Natural killer cell treated with Interleukin-12 subunit alpha and Interleukin-12 subunit beta and Interleukin-15 and Interleukin-18, amount 100 ng/mL, for 72 hours (primary cell): ENCODE results near the gene DUSP28. TPM values are rescaled to one million over a fixed set of nuclear protein-coding genes. Genes with fewer than 3 reads are reported as not detected.

Experiments
- ATAC-seq, 2 donors: fragments of 150-1000 bp; cut with Tn5 transposase in 1 of 2; sonication (Bioruptor Pico), chemical (Tn5 transposase) in 1 of 2; 2 replicates each; pipeline ENCODE4 v1.10.0; 2021
- DNase-seq: peaks from one replicate; pipeline ENCODE4 v3.0.0; 2022; ENCODE audit warnings: low spot score
- H3K27ac Mint-ChIP-seq, 2 donors: 1 replicate in 1 of 2; 2 replicates in 1 of 2; pipeline ENCODE4 v1.8.0; 2022; ENCODE audit warnings: mixed read lengths in 2 of 2, mild to moderate bottlenecking in 1 of 2, moderate library complexity in 1 of 2
- H3K27me3 Mint-ChIP-seq, 2 donors: 1 replicate in 1 of 2; 2 replicates in 1 of 2; pipeline ENCODE4 v1.8.0; 2022; ENCODE audit warnings: mixed read lengths in 2 of 2
- H3K36me3 Mint-ChIP-seq: one replicate; pipeline ENCODE4 v1.8.0; 2022; ENCODE audit warnings: mixed read lengths
- H3K4me1 Mint-ChIP-seq, 2 donors: 1 replicate in 1 of 2; 2 replicates in 1 of 2; pipeline ENCODE4 v1.8.0; 2022; ENCODE audit warnings: low read depth in 2 of 2, mixed read lengths in 2 of 2, mild to moderate bottlenecking in 1 of 2
- H3K4me3 Mint-ChIP-seq: one replicate; pipeline ENCODE4 v1.8.0; 2022; ENCODE audit warnings: mixed read lengths
- H3K9me3 Mint-ChIP-seq: 2 replicates; pipeline ENCODE4 v1.8.0; 2022; ENCODE audit warnings: mixed read lengths
- total RNA-seq, 2 donors: library from RNA; stranded (reverse); gene quantifications; one replicate each; pipeline ENCODE4 v1.2.3, GENCODE V29; 2022

Gene DUSP28
- total RNA-seq, 2 donors from 2014 or later, result 6.1 to 6.3 TPM

DNA sequence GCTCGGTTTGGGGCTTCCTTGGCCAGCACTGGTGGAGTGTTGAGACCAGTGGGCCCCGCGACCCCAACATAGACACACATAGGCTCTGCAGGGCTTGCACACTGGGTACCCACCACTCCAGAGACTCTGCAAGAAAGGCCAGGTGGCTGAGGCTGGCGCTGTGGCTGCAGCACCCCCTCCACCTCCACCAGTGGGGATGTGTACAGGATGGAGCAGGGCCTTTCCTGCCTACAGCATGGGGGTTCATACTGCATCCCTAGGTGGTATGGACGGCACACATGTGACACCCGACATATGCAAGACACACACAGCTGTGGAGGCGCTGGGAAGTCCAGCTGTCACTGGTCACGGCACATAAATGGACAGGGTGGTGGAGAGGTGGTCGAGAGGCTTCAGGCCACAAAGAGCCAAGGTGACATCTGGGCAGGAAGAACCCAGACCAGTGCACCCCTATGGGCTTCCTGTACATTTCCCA, 9.4 kb downstream of the DUSP28 start:
- peak overlapping the region; percentile 56 to 61 for H3K27ac Mint-ChIP-seq
- no peaks in the 10 kb centered on the region for H3K9me3 Mint-ChIP-seq
- H3K36me3 Mint-ChIP-seq, result no peaks in the 10 kb centered on the region
- H3K27me3 Mint-ChIP-seq, result no peaks in the 10 kb centered on the region
- peaks cover 47 to 52% of the 10 kb centered on the region in 2 donors for H3K4me1 Mint-ChIP-seq
- peak overlapping the region; percentile 84 for H3K4me3 Mint-ChIP-seq
- DNase-seq, result peak; percentile 37
- ATAC-seq, result no peak

DNA sequence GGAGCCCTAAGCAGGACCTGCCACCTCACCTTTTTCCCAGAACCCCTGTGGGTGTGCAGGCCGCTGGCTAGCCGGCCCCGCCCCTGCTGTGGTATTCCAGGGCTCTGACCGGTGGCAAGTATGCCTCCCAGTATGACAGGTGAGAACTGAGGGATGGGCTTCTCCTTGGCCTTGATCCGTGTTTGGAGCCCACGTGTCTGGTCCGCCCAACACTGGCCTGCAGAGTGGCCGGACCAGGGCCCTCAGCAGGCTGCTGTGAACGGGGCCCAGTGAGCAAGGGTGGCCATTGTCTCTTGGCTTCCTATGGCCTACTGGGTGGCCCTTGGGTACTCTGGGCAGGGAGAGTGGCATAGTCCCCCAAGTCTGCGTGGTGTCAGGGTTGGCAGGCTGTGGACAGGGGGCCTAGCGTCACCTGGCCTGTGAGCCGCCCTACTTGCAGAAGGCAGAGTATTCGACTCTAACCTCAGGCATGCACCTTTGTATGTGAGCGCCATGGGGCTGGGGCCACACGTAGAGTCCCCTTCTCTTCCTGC, 9.9 kb downstream of the DUSP28 start:
- Mint-ChIP-seq H3K27ac (peak overlapping the region; percentile 56 to 61), H3K9me3 (no peaks in the 10 kb centered on the region), H3K27me3 (no peaks in the 10 kb centered on the region), H3K4me3 (peak overlapping the region; percentile 84), H3K36me3 (no peaks in the 10 kb centered on the region), H3K4me1 (peaks cover 42 to 47% of the 10 kb centered on the region in 2 donors)
- no peak for ATAC-seq
- DNase-seq, result peak; percentile 38

DNA sequence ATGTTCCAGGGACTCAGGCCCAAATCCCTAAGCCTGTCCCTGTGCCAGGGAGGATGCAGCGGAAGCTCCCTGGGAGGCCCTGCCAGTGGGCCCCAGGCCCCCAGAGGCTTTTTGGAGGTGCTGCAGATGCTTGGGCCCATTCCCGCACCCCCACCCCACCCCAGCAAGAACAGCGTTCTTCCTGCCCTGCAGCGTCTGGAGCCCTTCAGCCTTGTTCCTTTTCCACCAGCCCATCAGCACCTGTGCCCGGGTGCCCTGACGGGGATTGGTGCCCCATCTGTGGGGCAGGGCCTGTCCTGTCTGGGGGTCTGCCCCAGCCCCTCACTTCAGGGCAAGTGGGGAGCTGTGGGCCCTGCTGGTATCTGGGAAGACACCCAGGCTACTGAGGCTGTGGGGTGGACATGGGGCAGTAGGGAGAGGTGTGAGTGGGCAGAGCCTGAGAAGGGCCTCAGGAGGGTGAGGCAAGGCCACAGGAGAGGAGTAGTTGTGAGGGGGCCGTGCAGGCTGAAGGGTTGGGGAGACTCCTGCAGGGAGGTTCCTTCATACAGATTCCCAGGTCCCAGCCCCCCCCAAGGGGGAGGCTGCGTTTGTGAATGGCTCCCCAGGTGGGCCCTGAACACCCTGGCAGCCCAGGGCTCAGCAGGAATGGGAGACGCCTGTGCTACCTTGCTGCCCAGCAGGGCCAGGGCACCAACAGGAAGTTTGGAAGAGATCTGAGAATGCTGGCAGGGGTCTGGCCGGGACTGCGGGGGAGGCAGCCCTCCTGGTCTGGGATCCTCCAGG, 10.6 kb downstream of the DUSP28 start:
- peak; percentile 53 for DNase-seq
- Mint-ChIP-seq H3K36me3 (no peaks in the 10 kb centered on the region), H3K4me1 (peaks cover 36 to 41% of the 10 kb centered on the region in 2 donors), H3K9me3 (no peaks in the 10 kb centered on the region), H3K4me3 (peak overlapping the region; percentile 52), H3K27ac (peak overlapping the region; percentile 45 to 56), H3K27me3 (no peaks in the 10 kb centered on the region)
- no peak for ATAC-seq

DNA sequence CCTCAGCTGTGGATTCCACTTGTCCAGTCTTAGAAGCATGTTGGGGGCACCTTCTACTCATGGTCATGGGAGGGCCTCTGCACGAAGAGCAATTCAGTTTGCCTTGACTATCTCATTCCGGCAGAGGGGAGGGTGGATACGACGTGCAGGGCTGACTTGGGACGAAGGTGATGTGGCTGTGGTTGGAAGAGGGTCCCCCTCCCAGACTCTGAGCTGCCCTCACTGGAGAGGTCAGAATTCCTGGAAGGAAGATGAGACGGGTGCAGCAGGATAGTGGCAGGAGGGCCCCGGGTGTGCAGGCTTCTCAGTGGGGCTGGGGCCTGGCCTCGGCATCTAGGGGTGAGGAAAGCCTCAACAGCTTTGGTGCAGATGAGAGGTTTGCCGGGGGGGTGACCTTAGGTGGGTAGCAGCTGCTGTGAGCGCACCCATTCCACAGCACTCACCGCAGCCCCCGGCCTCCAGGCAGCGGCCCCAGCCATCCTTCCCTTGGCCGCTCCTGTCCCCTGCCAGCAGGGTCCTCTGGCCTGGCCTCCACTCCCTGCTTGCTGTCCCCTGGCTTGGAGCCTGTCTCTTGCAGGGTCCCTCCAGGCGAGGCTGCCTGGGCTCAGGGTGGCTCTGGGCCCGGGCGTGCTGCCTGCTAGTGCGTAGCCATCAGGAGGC, 11.3 kb downstream of the DUSP28 start:
- ATAC-seq (no peak), DNase-seq (peak; percentile 58)
- peak overlapping the region; percentile 12 to 45 for H3K27ac Mint-ChIP-seq
- no peaks in the 10 kb centered on the region for H3K36me3 Mint-ChIP-seq
- H3K4me1 Mint-ChIP-seq, result peaks cover 31 to 37% of the 10 kb centered on the region in 2 donors
- peak overlapping the region; percentile 52 for H3K4me3 Mint-ChIP-seq
- H3K9me3 Mint-ChIP-seq, result no peaks in the 10 kb centered on the region
- no peaks in the 10 kb centered on the region for H3K27me3 Mint-ChIP-seq

DNA sequence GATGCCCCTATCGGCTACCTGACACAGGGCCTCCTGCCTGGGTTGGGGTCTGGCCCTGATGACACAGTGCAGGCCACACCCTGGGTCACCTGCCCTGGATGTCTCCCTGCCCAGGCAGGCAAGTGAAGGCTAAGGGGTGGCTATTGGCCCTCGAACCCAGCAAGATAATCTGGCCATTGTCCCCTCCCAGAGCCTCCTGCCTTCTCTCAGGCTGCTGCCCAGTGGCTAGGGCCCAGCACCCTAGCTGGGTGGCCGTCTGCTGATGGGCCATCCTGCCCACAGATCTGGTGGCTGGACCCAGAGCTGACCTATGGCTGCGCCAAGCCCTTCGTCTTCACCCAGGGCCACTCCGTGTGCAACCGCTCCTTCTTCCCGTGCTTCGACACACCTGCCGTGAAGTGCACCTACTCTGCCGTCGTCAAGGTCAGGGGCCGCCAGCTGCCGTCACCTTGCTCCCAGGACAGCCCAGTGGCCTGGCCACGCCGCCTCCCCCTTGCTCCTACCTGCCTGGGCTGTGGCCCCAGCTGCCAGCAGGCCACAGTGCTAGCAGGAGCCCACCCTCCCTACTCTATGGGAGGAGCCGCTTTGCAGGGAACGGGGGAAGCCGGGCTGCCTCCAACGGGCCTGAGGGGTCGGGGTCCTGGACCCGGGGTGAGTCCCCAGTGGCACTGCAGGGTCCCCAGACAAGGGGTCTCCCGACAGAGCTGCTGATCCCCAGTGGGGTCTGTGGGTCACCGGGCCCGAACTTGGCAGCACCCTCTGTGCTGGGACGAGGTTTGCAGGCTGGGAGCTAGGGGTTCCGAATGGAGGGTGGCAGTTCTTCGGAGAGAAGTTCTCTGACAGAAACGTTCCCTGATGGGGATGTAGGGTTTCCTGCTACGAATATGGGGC, 12.2 kb downstream of the DUSP28 start:
- no peaks in the 10 kb centered on the region for H3K27me3 Mint-ChIP-seq
- peak; percentile 54 for DNase-seq
- no peak overlapping the region for H3K4me3 Mint-ChIP-seq
- ATAC-seq, result no peak
- H3K36me3 Mint-ChIP-seq, result no peaks in the 10 kb centered on the region
- no peak overlapping the region for H3K27ac Mint-ChIP-seq
- no peaks in the 10 kb centered on the region for H3K9me3 Mint-ChIP-seq
- H3K4me1 Mint-ChIP-seq, result peaks cover 26 to 32% of the 10 kb centered on the region in 2 donors

DNA sequence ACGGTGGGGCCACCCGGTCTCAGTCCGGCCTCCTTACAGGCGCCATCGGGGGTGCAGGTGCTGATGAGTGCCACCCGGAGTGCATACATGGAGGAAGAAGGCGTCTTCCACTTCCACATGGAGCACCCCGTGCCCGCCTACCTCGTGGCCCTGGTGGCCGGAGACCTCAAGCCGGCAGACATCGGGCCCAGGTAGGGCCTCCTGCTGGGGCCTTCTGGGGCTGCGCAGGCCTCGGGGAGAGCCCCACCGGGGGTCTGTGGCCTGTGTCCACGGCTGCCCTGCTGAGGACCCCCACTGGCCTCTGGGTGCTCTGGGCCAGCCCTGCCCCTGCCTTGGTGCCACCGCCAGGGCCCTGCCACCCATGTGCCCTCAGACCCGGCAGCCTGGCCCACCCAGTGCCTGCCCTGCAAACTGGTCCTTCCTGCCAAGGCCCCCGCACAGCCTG, 12.9 kb downstream of the DUSP28 start:
- H3K36me3 Mint-ChIP-seq, result no peaks in the 10 kb centered on the region
- DNase-seq, result peak; percentile 51
- no peak for ATAC-seq

DNA sequence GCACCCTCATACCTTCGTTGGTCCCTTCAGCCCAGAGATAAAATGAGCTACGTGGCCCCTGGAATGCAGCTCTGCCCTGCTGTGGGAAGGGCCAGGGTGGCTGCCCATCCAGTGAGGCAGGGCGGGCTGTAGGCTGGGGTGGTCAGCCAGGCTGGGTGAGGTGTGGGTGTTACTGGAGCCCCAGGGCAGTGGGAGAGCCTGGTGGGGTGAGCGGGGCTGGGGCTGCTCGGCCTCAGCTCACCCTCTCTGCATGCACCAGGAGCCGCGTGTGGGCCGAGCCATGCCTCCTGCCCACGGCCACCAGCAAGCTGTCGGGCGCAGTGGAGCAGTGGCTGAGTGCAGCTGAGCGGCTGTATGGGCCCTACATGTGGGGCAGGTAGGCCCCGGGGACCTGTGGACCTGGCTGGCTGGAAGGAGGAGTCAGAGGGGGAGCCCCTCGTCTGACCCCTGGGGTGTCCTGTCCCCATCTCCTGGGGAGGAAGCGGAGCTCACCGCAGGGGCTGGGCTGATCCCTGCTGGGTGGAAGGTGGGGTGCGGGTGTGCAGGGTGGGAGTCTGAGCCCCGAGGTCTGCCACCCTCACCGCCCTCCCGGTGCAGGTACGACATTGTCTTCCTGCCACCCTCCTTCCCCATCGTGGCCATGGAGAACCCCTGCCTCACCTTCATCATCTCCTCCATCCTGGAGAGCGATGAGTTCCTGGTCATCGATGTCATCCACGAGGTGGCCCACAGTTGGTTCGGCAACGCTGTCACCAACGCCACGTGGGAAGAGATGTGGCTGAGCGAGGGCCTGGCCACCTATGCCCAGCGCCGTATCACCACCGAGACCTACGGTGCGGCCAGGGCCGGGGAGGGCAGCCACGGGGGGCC, 13.6 kb downstream of the DUSP28 start:
- H3K36me3 Mint-ChIP-seq, result no peaks in the 10 kb centered on the region
- H3K27ac Mint-ChIP-seq, result no peak overlapping the region
- H3K27me3 Mint-ChIP-seq, result no peaks in the 10 kb centered on the region
- DNase-seq (peak; percentile 51), ATAC-seq (no peak)
- H3K4me1 Mint-ChIP-seq, result peaks cover 23 to 29% of the 10 kb centered on the region in 2 donors
- H3K9me3 Mint-ChIP-seq, result no peaks in the 10 kb centered on the region
- no peak overlapping the region for H3K4me3 Mint-ChIP-seq

More for the DNA sequence above, 12.9 kb downstream of the DUSP28 start:
- Mint-ChIP-seq H3K4me3 (no peak overlapping the region), H3K27ac (no peak overlapping the region), H3K4me1 (peaks cover 20 to 27% of the 10 kb centered on the region in 2 donors), H3K9me3 (no peaks in the 10 kb centered on the region), H3K27me3 (no peaks in the 10 kb centered on the region)

DNA sequence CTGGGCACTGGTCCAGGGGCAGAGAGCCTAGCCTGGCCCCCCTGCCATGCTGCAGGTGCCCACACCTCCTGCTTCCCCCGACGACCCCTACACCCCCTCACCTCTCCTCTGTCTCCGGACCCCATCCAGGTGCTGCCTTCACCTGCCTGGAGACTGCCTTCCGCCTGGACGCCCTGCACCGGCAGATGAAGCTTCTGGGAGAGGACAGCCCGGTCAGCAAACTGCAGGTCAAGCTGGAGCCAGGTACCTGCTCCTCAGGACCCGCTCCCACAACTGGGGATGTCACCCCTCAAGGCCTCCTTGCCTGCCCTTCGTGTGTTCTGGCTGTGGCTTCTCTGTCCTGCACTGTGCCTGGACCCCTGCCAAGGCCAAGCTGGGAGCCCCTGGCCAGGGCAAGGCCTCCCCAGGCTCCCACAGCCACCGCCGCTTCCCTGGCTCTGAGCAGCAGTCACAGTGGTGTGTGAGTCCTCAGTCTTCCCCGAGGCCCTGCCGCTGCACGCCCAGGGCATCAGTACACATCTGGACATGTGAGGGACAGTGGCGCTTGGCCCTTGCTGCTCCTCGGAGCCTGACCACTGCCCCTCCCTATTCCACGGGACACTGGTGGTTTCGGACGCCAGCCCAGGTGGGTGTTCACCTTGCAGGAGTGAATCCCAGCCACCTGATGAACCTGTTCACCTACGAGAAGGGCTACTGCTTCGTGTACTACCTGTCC, 14.4 kb downstream of the DUSP28 start:
- H3K9me3 Mint-ChIP-seq, result no peaks in the 10 kb centered on the region
- H3K4me3 Mint-ChIP-seq, result no peak overlapping the region
- ATAC-seq (no peak), DNase-seq (no peak)
- H3K27ac Mint-ChIP-seq, result no peak overlapping the region
- H3K36me3 Mint-ChIP-seq, result no peaks in the 10 kb centered on the region
- peaks cover 26 to 31% of the 10 kb centered on the region in 2 donors for H3K4me1 Mint-ChIP-seq
- no peaks in the 10 kb centered on the region for H3K27me3 Mint-ChIP-seq

DNA sequence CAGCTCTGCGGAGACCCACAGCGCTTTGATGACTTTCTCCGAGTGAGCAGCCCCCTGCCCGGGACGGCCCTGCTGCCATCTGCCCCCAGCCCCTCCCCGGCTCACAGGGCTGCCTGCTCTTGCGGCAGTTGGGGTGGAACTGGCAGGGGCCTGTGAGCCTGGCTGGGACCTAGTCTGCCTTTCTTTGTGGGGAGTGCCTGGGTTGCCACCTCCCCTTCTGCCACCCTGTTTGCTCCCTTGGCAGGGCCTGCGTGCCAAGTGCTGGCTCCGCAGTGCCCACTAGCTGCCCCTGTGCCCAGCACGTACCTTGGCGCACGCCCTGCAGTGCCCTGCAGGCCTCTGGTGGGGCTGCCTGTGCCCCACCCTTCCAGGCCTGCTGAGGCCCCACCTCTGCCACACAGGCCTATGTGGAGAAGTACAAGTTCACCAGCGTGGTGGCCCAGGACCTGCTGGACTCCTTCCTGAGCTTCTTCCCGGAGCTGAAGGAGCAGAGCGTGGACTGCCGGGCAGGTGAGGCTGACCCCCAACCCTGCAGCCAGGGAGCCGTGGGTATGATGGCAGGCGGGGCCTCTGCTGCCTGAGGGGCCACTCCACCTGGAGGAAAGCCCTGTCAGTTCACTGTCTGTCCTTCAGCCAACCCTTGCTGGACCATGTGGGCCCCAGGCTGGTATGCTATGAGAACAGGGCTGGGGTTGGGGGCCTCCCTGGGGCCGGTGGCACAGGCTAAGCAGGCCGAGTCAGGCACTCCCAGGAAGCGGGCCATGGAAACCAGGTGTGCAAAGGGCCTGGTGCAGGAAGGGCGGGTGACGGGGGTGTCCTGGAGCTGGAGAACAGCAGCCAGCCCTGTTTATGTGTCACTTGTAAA, 15.2 kb downstream of the DUSP28 start:
- H3K27ac Mint-ChIP-seq, result no peak overlapping the region
- DNase-seq (no peak), ATAC-seq (no peak)
- no peaks in the 10 kb centered on the region for H3K9me3 Mint-ChIP-seq
- H3K4me3 Mint-ChIP-seq, result no peak overlapping the region
- peaks cover 28 to 32% of the 10 kb centered on the region in 2 donors for H3K4me1 Mint-ChIP-seq
- H3K36me3 Mint-ChIP-seq, result no peaks in the 10 kb centered on the region
- H3K27me3 Mint-ChIP-seq, result no peaks in the 10 kb centered on the region

DNA sequence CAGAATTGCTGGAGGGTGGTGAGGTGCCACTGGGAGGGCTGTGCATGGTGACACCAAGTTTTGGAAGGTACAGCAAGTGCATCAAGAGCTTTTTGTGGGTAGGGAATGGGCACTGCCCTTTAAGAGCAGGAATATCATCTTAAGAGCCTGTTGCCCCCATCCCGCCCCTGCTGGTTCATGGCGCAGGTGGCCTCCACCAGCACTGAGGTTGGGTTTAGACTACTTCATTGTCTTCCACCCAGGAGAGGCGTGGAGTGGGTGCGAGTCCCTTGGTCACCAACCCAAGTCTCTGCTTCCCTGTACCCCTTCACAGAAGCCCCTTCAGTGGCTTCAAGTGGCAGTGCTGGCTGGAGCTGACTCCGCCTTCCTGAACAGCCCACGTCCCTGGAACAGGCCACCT, 15.9 kb downstream of the DUSP28 start:
- H3K27ac Mint-ChIP-seq, result no peak overlapping the region
- DNase-seq (no peak), ATAC-seq (no peak)
- H3K4me3 Mint-ChIP-seq, result no peak overlapping the region
- no peaks in the 10 kb centered on the region for H3K36me3 Mint-ChIP-seq
- H3K9me3 Mint-ChIP-seq, result no peaks in the 10 kb centered on the region
- H3K4me1 Mint-ChIP-seq, result peaks cover 30 to 34% of the 10 kb centered on the region in 2 donors
- H3K27me3 Mint-ChIP-seq, result no peaks in the 10 kb centered on the region

DNA sequence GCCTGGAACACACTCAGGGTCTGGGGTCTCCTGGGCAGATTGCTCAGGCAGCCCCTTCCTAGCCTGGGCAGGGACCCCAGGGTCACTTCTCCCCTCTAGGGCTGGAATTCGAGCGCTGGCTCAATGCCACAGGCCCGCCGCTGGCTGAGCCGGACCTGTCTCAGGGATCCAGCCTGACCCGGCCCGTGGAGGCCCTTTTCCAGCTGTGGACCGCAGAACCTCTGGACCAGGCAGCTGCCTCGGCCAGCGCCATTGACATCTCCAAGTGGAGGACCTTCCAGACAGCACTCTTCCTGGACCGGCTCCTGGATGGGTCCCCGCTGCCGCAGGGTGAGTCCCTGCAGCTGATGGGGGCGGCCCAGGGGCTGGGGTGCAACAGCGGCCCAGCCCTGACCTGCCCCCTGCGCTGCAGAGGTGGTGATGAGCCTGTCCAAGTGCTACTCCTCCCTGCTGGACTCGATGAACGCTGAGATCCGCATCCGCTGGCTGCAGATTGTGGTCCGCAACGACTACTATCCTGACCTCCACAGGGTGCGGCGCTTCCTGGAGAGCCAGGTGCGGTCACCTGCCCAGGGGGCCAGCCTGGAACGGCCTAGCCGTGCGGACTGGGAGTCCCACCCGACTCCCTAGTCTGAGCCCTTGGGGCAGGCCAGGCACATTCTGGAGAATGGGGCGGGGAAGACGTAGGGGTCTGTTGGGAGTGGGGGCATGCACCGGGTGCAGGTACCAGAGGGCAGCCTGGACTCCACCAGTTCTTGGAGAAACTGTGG, 16.5 kb downstream of the DUSP28 start:
- no peaks in the 10 kb centered on the region for H3K36me3 Mint-ChIP-seq
- H3K4me3 Mint-ChIP-seq, result no peak overlapping the region
- H3K9me3 Mint-ChIP-seq, result no peaks in the 10 kb centered on the region
- H3K27ac Mint-ChIP-seq, result no peak overlapping the region
- H3K4me1 Mint-ChIP-seq, result peaks cover 25 to 30% of the 10 kb centered on the region in 2 donors
- no peaks in the 10 kb centered on the region for H3K27me3 Mint-ChIP-seq
- DNase-seq (no peak), ATAC-seq (no peak)
